ENCODE data around the gene HSD11B1L. TPM values are rescaled to one million over a fixed set of nuclear protein-coding genes. Genes with fewer than 3 reads are reported as not detected.
A peak's percentile ranks its signal among the peaks of the same experiment; 100 is the strongest.

Gene HSD11B1L
- total RNA-seq, 1 donor from 2014 or later: 8.4 TPM

- no peak overlapping the region for H3K9ac ChIP-seq (ENCODE audit: low read length)
- no peak for TF ChIP-seq EZH2 (IDR thresholded peaks at IDR 0.05; ENCODE audit: insufficient read depth, low read length)
- TF ChIP-seq, protein P1, sequence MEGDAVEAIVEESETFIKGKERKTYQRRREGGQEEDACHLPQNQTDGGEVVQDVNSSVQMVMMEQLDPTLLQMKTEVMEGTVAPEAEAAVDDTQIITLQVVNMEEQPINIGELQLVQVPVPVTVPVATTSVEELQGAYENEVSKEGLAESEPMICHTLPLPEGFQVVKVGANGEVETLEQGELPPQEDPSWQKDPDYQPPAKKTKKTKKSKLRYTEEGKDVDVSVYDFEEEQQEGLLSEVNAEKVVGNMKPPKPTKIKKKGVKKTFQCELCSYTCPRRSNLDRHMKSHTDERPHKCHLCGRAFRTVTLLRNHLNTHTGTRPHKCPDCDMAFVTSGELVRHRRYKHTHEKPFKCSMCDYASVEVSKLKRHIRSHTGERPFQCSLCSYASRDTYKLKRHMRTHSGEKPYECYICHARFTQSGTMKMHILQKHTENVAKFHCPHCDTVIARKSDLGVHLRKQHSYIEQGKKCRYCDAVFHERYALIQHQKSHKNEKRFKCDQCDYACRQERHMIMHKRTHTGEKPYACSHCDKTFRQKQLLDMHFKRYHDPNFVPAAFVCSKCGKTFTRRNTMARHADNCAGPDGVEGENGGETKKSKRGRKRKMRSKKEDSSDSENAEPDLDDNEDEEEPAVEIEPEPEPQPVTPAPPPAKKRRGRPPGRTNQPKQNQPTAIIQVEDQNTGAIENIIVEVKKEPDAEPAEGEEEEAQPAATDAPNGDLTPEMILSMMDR (IDR thresholded peaks at IDR 0.05; ENCODE audit: insufficient read depth, low read depth, low read length): peak; percentile 22
- H3K27ac ChIP-seq (ENCODE audit: low read depth, low read length): no peak overlapping the region
- Mint-ChIP-seq H3K27ac (ENCODE audit: unreplicated experiment) (no peak overlapping the region), H3K4me1 (ENCODE audit: low read depth, unreplicated experiment) (peaks cover 9% of the 10 kb centered on the region), H3K36me3 (ENCODE audit: low read depth, unreplicated experiment) (peaks cover 29% of the 10 kb centered on the region), H3K9me3 (ENCODE audit: unreplicated experiment) (no peaks in the 10 kb centered on the region), H3K4me3 (ENCODE audit: unreplicated experiment) (no peak overlapping the region), H3K27me3 (ENCODE audit: low read depth, unreplicated experiment) (no peaks in the 10 kb centered on the region)
- H3K79me2 ChIP-seq (ENCODE audit: insufficient read depth, low read length): peaks cover 11% of the 10 kb centered on the region
- peaks cover 54% of the 10 kb centered on the region for H4K20me1 ChIP-seq (ENCODE audit: insufficient read depth, low read length)
- no peaks in the 10 kb centered on the region for H3K9me3 ChIP-seq (ENCODE audit: insufficient read depth, low read depth, low read length)
- H3K4me1 ChIP-seq (ENCODE audit: insufficient read depth, low read length): peaks cover 4% of the 10 kb centered on the region
- peaks cover 53% of the 10 kb centered on the region for H3K36me3 ChIP-seq (ENCODE audit: insufficient read depth, low read length)
- no peak overlapping the region for H3K4me2 ChIP-seq (ENCODE audit: low read length)
- no peak overlapping the region for H2AFZ ChIP-seq (ENCODE audit: low read depth, low read length)
- no peaks in the 10 kb centered on the region for H3K27me3 ChIP-seq (ENCODE audit: insufficient read depth, low read length)
- H3K4me3 ChIP-seq (ENCODE audit: insufficient read depth, low read depth, low read length): no peak overlapping the region
- no peak for FAIRE-seq
- peak; percentile 49 for DNase-seq (ENCODE audit: low read depth)
These were observed 14.9 kb upstream of the HSD11B1L start for GRCh38 chr19:5665781-5666513.

DNA sequence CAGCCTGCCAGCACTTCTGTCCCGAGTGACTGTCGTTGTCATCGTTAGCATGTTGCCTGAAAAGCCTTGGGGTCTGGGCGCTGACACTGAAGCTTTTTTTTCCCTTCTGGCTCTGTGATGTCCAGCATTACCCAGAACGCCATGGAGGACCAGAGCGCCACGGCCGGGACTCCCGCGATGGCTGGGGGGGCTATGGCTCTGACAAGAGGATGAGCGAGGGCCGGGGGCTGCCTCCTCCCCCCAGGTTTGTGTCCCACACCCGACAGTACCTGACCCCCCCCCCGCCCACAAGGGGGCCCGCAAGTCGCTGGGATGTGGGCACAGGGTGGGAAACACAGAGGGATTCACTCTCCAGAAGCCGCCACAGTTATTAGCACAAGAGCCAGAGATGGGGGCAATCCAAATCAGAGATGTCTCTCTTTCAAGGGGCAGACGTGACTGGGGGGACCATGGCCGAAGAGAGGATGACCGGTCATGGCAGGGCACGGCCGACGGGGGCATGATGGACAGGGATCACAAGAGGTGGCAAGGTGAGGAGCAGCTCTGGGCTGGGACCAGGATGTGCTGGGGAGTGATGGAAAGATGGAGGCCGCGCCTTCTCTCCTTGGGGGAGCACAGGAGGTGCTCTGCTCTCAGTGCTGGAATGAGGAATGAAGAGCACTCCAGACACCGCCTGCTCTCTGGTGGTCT is 13.8 kb upstream of the HSD11B1L start:
- Histone ChIP-seq H3K79me2 (ENCODE audit: insufficient read depth, low read length) (peaks cover 9% of the 10 kb centered on the region), H3K36me3 (ENCODE audit: insufficient read depth, low read length) (peaks cover 48% of the 10 kb centered on the region), H2AFZ (ENCODE audit: low read depth, low read length) (no peak overlapping the region), H3K4me3 (ENCODE audit: insufficient read depth, low read depth, low read length) (no peak overlapping the region), H3K4me2 (ENCODE audit: low read length) (no peak overlapping the region), H4K20me1 (ENCODE audit: insufficient read depth, low read length) (peaks cover 54% of the 10 kb centered on the region), H3K9ac (ENCODE audit: low read length) (no peak overlapping the region), H3K9me3 (ENCODE audit: insufficient read depth, low read depth, low read length) (no peaks in the 10 kb centered on the region), H3K27ac (ENCODE audit: low read depth, low read length) (no peak overlapping the region), H3K27me3 (ENCODE audit: insufficient read depth, low read length) (no peaks in the 10 kb centered on the region), H3K4me1 (ENCODE audit: insufficient read depth, low read length) (peaks cover 4% of the 10 kb centered on the region)
- no peak for TF ChIP-seq EZH2 (IDR thresholded peaks at IDR 0.05; ENCODE audit: insufficient read depth, low read length)
- DNase-seq (ENCODE audit: low read depth) (no peak), FAIRE-seq (no peak)
- no peak overlapping the region for H3K27ac Mint-ChIP-seq (ENCODE audit: unreplicated experiment)
- H3K9me3 Mint-ChIP-seq (ENCODE audit: unreplicated experiment): no peaks in the 10 kb centered on the region
- H3K4me3 Mint-ChIP-seq (ENCODE audit: unreplicated experiment): no peak overlapping the region
- H3K27me3 Mint-ChIP-seq (ENCODE audit: low read depth, unreplicated experiment): no peaks in the 10 kb centered on the region
- peaks cover 33% of the 10 kb centered on the region for H3K36me3 Mint-ChIP-seq (ENCODE audit: low read depth, unreplicated experiment)
- peaks cover 9% of the 10 kb centered on the region for H3K4me1 Mint-ChIP-seq (ENCODE audit: low read depth, unreplicated experiment)

GRCh38 chr19:5667751-5668271 is 13.0 kb upstream of the HSD11B1L start:
- H3K27ac ChIP-seq (ENCODE audit: low read depth, low read length): no peak overlapping the region
- no peak for DNase-seq (ENCODE audit: low read depth)
- TF ChIP-seq EZH2 (IDR thresholded peaks at IDR 0.05; ENCODE audit: insufficient read depth, low read length): no peak
- TF ChIP-seq, protein P1 (IDR thresholded peaks at IDR 0.05; ENCODE audit: insufficient read depth, low read depth, low read length): no peak
- H3K27ac Mint-ChIP-seq (ENCODE audit: unreplicated experiment): no peak overlapping the region
- H3K36me3 Mint-ChIP-seq (ENCODE audit: low read depth, unreplicated experiment): peaks cover 34% of the 10 kb centered on the region
- no peaks in the 10 kb centered on the region for H3K9me3 ChIP-seq (ENCODE audit: insufficient read depth, low read depth, low read length)
- H2AFZ ChIP-seq (ENCODE audit: low read depth, low read length): no peak overlapping the region
- peaks cover 45% of the 10 kb centered on the region for H3K36me3 ChIP-seq (ENCODE audit: insufficient read depth, low read length)
- no peak overlapping the region for H3K4me3 Mint-ChIP-seq (ENCODE audit: unreplicated experiment)
- no peaks in the 10 kb centered on the region for H3K27me3 ChIP-seq (ENCODE audit: insufficient read depth, low read length)
- H3K79me2 ChIP-seq (ENCODE audit: insufficient read depth, low read length): peaks cover 9% of the 10 kb centered on the region
- peaks cover 54% of the 10 kb centered on the region for H4K20me1 ChIP-seq (ENCODE audit: insufficient read depth, low read length)
- no peaks in the 10 kb centered on the region for H3K27me3 Mint-ChIP-seq (ENCODE audit: low read depth, unreplicated experiment)
- FAIRE-seq: no peak
- no peak overlapping the region for H3K4me2 ChIP-seq (ENCODE audit: low read length)
- no peak overlapping the region for H3K4me3 ChIP-seq (ENCODE audit: insufficient read depth, low read depth, low read length)
- H3K4me1 Mint-ChIP-seq (ENCODE audit: low read depth, unreplicated experiment): peaks cover 9% of the 10 kb centered on the region
- H3K9me3 Mint-ChIP-seq (ENCODE audit: unreplicated experiment): no peaks in the 10 kb centered on the region
- peaks cover 4% of the 10 kb centered on the region for H3K4me1 ChIP-seq (ENCODE audit: insufficient read depth, low read length)
- H3K9ac ChIP-seq (ENCODE audit: low read length): no peak overlapping the region

Measured in astrocyte (in vitro differentiated cells and primary cell).